Measurements from ENCODE around the gene DNAJC9.

DNA sequence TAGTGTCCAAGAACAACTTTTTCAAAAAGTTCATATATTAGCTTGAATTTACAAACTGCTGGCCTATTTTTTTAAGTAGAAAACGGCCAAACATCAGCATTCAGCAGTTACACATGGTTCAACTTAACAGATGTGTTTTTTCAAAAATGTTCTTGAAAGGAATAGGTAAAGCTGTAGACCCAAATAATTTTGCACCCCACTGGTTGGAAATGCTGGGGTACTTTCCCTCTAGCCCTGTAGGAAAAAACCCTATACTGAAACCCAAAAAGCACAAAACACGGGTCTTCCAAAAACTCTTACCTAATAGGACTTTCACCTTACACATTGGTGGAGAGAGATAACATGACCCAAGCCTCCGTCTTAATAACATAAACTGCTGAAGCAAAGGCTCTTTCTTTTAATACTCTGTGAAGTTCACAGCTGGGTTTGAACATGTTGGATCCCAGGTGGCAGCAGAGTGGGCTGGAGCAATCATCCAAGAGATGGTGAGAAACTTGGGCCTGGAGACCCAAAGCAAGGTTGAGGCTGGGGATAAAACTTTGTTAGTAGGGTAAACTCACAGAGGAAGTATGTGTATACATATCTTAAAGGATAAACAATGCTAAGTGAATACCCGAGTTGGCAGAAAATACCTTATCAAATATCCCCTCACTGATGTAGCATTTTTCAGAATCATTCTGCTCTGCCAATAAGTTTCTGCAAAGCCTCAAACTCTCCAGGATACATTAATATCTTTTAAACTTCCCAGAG is 629 bp upstream of the DNAJC9 start:
- no peak for TF ChIP-seq POLR2A (IDR thresholded peaks at IDR 0.05)
- TF ChIP-seq, protein P1, sequence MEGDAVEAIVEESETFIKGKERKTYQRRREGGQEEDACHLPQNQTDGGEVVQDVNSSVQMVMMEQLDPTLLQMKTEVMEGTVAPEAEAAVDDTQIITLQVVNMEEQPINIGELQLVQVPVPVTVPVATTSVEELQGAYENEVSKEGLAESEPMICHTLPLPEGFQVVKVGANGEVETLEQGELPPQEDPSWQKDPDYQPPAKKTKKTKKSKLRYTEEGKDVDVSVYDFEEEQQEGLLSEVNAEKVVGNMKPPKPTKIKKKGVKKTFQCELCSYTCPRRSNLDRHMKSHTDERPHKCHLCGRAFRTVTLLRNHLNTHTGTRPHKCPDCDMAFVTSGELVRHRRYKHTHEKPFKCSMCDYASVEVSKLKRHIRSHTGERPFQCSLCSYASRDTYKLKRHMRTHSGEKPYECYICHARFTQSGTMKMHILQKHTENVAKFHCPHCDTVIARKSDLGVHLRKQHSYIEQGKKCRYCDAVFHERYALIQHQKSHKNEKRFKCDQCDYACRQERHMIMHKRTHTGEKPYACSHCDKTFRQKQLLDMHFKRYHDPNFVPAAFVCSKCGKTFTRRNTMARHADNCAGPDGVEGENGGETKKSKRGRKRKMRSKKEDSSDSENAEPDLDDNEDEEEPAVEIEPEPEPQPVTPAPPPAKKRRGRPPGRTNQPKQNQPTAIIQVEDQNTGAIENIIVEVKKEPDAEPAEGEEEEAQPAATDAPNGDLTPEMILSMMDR (IDR thresholded peaks at IDR 0.05), result no peak

All from adrenal gland (tissue), 5 donors.